Endothelial cell of umbilical vein (primary cell): ENCODE measurements around the gene ZSCAN4. TPM values are rescaled to one million over a fixed set of nuclear protein-coding genes. Genes with fewer than 3 reads are reported as not detected.

Source experiments
- BruUV-seq: library from RNA; stranded (reverse); fragments of 400-500 nt; replicated peaks from 2 replicates; lab custom pipeline; 2021; lab: Mats Ljungman, UMichigan
- CTCF ChIA-PET: fragments of 300-600, 350-600 bp; sonication (Branson Sonifier 250); formaldehyde crosslinking; loops from one replicate; lab custom pipeline; 2021; ENCODE audit warnings: antibody characterized with exemption, inconsistent platforms; lab: Charles Lee
- POLR2A ChIA-PET: fragments of 300-600, 350-600 bp; sonication (Branson Sonifier 250); formaldehyde crosslinking; loops from one replicate; lab custom pipeline; 2021; ENCODE audit warnings: antibody characterized with exemption, inconsistent platforms; lab: Charles Lee
- DNase-seq: peaks from one replicate; pipeline ENCODE4 v3.0.0-alpha.2; 2011; ENCODE audit warnings: low read depth, low spot score
- FAIRE-seq: peaks from 2 replicates; lab custom pipeline; 2011; peaks lifted over from hg19 to GRCh38; lab: Jason Lieb, UNC
- H2AFZ ChIP-seq: 2 replicates; pipeline ENCODE4 v1.6.0; 2012; ENCODE audit warnings: low read depth, low read length, control low read depth, inconsistent platforms
- H3K27ac ChIP-seq: 2 replicates; pipeline ENCODE4 v1.5.1; 2011; ENCODE audit warnings: low read depth, mild to moderate bottlenecking, control low read depth, low read length, moderate library complexity; ENCODE audit not compliant: insufficient read depth
- H3K27me3 ChIP-seq, 2 experiments: 2 replicates each; pipeline versions ENCODE4 v1.6.0 to v1.6.1; 2011; ENCODE audit warnings: low read length in 2 of 2, mixed read lengths in 1 of 2; ENCODE audit not compliant: control insufficient read depth in 2 of 2, insufficient read depth in 2 of 2
- H3K36me3 ChIP-seq, 2 experiments: 2 replicates in 1 of 2; 3 replicates in 1 of 2; pipeline ENCODE4 v1.5.1; 2011; ENCODE audit warnings: low read length in 2 of 2, mild to moderate bottlenecking in 1 of 2, moderate library complexity in 1 of 2; ENCODE audit not compliant: control insufficient read depth in 2 of 2, insufficient read depth in 2 of 2; ENCODE audit errors: extremely low read depth in 1 of 2
- H3K4me1 ChIP-seq: 3 replicates; pipeline ENCODE4 v1.5.1; 2011; ENCODE audit warnings: mild to moderate bottlenecking, low read length; ENCODE audit not compliant: control insufficient read depth, insufficient read depth; ENCODE audit errors: extremely low read depth
- H3K4me2 ChIP-seq: 2 replicates; pipeline ENCODE4 v1.6.1; 2011; ENCODE audit warnings: low read length, control low read depth, mixed read lengths; ENCODE audit not compliant: insufficient read depth
- H3K4me3 ChIP-seq, 3 experiments: fragments of 200-600 bp in 1 of 3; sonication (generic), shearing (Covaris generic) in 1 of 3; replicated peaks in 1 of 3; 2 replicates each; pipeline ENCODE4 v1.5.1; 2011 to 2016; ENCODE audit warnings: control low read depth in 3 of 3, low read length in 3 of 3, mild to moderate bottlenecking in 2 of 3, inconsistent platforms in 1 of 3, low read depth in 1 of 3, moderate library complexity in 1 of 3; ENCODE audit not compliant: insufficient read depth in 1 of 3
- H3K79me2 ChIP-seq: 2 replicates; pipeline ENCODE4 v1.6.0; 2012; ENCODE audit warnings: low read length, inconsistent platforms; ENCODE audit not compliant: control insufficient read depth, insufficient read depth
- H3K9ac ChIP-seq: replicated peaks from 2 replicates; pipeline ENCODE3; 2011; ENCODE audit warnings: low read length, control low read depth; ENCODE audit not compliant: insufficient read depth; ENCODE audit errors: extremely low read depth
- H3K9me1 ChIP-seq: replicated peaks from 3 replicates; pipeline ENCODE4 v1.6.0; 2011; ENCODE audit warnings: mild to moderate bottlenecking, low read length; ENCODE audit not compliant: control insufficient read depth, insufficient read depth; ENCODE audit errors: extremely low read depth
- H3K9me3 ChIP-seq: replicated peaks from 2 replicates; pipeline ENCODE4 v1.5.1; 2012; ENCODE audit warnings: low read length, inconsistent platforms; ENCODE audit not compliant: control insufficient read depth, insufficient read depth
- H4K20me1 ChIP-seq: replicated peaks from 2 replicates; pipeline ENCODE3; 2011; ENCODE audit warnings: mild to moderate bottlenecking, low read length; ENCODE audit not compliant: control insufficient read depth, insufficient read depth; ENCODE audit errors: extremely low read depth
- EZH2 ChIP-seq: IDR thresholded peaks from 2 replicates; pipeline ENCODE4 v1.6.1; 2012; ENCODE audit warnings: borderline replicate concordance, low read depth, mild to moderate bottlenecking, moderate library complexity, low read length, inconsistent platforms; ENCODE audit not compliant: severe bottlenecking
- FOS ChIP-seq: IDR thresholded peaks from 2 replicates; pipeline ENCODE4 v1.6.1; 2011; ENCODE audit warnings: mild to moderate bottlenecking, low read length, moderate library complexity, borderline replicate concordance; ENCODE audit not compliant: insufficient read depth
- GATA2 ChIP-seq: IDR thresholded peaks from 2 replicates; pipeline ENCODE4 v1.7.0; 2011; ENCODE audit warnings: low read depth, mild to moderate bottlenecking, moderate library complexity, mixed read lengths, low read length; ENCODE audit not compliant: insufficient read length, insufficient read depth
- JUN ChIP-seq: IDR thresholded peaks from 2 replicates; pipeline ENCODE4 v1.6.1; 2011; ENCODE audit warnings: borderline replicate concordance, low read depth; ENCODE audit not compliant: insufficient read length, insufficient read depth
- MYC ChIP-seq: IDR thresholded peaks from one replicate; pipeline ENCODE4 v1.6.1; 2011; ENCODE audit warnings: mild to moderate bottlenecking, low read depth, low read length
- POLR2A ChIP-seq: IDR thresholded peaks from 2 replicates; pipeline ENCODE4 v1.6.1; 2012; ENCODE audit warnings: low read depth, mild to moderate bottlenecking, control low read depth, low read length
- POLR2AphosphoS5 ChIP-seq: IDR thresholded peaks from 2 replicates; pipeline ENCODE4 v1.6.1; 2012; ENCODE audit warnings: low read depth, mild to moderate bottlenecking, control low read depth, low read length, moderate library complexity; ENCODE audit not compliant: insufficient read depth
- dilution Hi-C: fragments of 300-500 bp; cut with MboI; formaldehyde crosslinking; loops from one replicate; pipeline ENCODE4 v1.15.0; 2019; ENCODE audit warnings: low sequenced_read_pairs; ENCODE audit not compliant: extremely low pct_ligation_motif_present
- intact Hi-C: fragments of 100-400 bp; cut with micrococcal nuclease; formaldehyde crosslinking; loops from one replicate; pipeline ENCODE4 v1.10.0; 2022
- polyA plus RNA-seq, 4 experiments: library from polyadenylated mRNA; depleted of rRNA in 3 of 4; stranded (reverse) in 3 of 4; unstranded in 1 of 4; fragments of >200 nt; gene quantifications; 2 replicates each; pipeline versions ENCODE4 v1.2.1 to v1.2.3, GENCODE V29; 2011 to 2012; ENCODE audit warnings: missing spikeins in 1 of 4
- total RNA-seq: library from RNA; stranded (reverse); gene quantifications from 2 replicates; pipeline ENCODE4 v1.2.3, GENCODE V29; 2021
- TF ChIP-seq, protein P1 (sequence below): IDR thresholded peaks from 2 replicates; pipeline ENCODE4 v1.6.1; 2011; ENCODE audit not compliant: insufficient read depth, insufficient read length
- TF ChIP-seq, protein P2 (sequence below), 2 donors: IDR thresholded peaks; 1 replicate in 1 of 2; 2 replicates in 1 of 2; pipeline ENCODE4 v1.5.1; 2011; ENCODE audit warnings: low read length in 2 of 2, mild to moderate bottlenecking in 2 of 2, moderate library complexity in 2 of 2, control low read depth in 1 of 2, inconsistent platforms in 1 of 2, low read depth in 1 of 2; ENCODE audit not compliant: insufficient read depth in 1 of 2; ENCODE audit errors: extremely low read depth in 1 of 2

ZSCAN4 gene
- total and polyA plus RNA-seq, 2 donors (not counting 3 experiments of a cell fraction or from before 2014, with no cell fraction given), result not detected

DNA sequence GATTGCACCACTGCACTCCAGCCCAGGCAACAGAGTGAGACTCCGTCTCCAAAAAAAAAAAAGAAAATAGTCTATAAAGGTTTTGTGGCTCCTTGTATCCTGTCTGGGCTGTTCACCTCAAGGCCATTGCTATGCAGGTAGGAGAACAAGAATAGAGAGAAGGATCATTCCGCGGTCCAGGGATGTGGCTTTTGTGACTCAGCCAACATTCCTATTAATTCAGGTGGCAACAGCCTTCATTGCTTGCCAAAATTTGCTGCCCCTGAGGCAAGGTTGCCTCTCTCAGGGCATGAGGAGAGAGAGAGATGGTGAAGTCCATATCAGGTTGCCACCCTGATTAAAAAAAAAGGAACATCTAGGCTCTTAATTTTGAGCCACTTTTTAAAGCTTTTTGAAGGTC lies 21.0 kb downstream of the ZSCAN4 start:
- Histone ChIP-seq H2AFZ (no peak overlapping the region), H3K4me2 (no peak overlapping the region), H3K4me1 (no peaks in the 10 kb centered on the region), H3K27me3 (no peaks in the 10 kb centered on the region), H3K9ac (no peak overlapping the region), H3K9me3 (peaks cover 34% of the 10 kb centered on the region), H3K9me1 (no peaks in the 10 kb centered on the region), H3K79me2 (peaks cover 3% of the 10 kb centered on the region), H4K20me1 (no peaks in the 10 kb centered on the region), H3K36me3 (peaks cover 7 to 18% of the 10 kb centered on the region in 2 experiments), H3K27ac (no peak overlapping the region), H3K4me3 (no peak overlapping the region)
- dilution Hi-C loops, result no loop called here
- BruUV-seq, result no TSS peak
- DNase-seq (no peak), FAIRE-seq (no peak)
- intact Hi-C loops, result no loop called here
- CTCF ChIA-PET, result no interaction called here
- TF ChIP-seq, protein P1, sequence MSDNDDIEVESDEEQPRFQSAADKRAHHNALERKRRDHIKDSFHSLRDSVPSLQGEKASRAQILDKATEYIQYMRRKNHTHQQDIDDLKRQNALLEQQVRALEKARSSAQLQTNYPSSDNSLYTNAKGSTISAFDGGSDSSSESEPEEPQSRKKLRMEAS, result no peak
- TF ChIP-seq JUN (no peak), EZH2 (no peak), POLR2A (no peak), POLR2AphosphoS5 (no peak), MYC (no peak), FOS (no peak), GATA2 (no peak)
- TF ChIP-seq, protein P2, sequence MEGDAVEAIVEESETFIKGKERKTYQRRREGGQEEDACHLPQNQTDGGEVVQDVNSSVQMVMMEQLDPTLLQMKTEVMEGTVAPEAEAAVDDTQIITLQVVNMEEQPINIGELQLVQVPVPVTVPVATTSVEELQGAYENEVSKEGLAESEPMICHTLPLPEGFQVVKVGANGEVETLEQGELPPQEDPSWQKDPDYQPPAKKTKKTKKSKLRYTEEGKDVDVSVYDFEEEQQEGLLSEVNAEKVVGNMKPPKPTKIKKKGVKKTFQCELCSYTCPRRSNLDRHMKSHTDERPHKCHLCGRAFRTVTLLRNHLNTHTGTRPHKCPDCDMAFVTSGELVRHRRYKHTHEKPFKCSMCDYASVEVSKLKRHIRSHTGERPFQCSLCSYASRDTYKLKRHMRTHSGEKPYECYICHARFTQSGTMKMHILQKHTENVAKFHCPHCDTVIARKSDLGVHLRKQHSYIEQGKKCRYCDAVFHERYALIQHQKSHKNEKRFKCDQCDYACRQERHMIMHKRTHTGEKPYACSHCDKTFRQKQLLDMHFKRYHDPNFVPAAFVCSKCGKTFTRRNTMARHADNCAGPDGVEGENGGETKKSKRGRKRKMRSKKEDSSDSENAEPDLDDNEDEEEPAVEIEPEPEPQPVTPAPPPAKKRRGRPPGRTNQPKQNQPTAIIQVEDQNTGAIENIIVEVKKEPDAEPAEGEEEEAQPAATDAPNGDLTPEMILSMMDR (IDR thresholded peaks at IDR 0.05; ENCODE audit: extremely low read depth in 1 of 2, insufficient read depth in 1 of 2, low read depth in 1 of 2, low read length in 2 of 2), result no peak
- POLR2A ChIA-PET, result no interaction called here
